ENCODE data around the gene SRGAP3.

SRGAP3 gene

GRCh38 chr3:9249273-9250192 lies at the start of gene SRGAP3:
TSS of gene SRGAP3 (minus strand) at chr3:9249646. CDS start at chr3:9248951, 695 bp downstream.
- no peak for TF ChIP-seq EGR1 (IDR thresholded peaks at IDR 0.05)
- TF ChIP-seq ZBTB7A (IDR thresholded peaks at IDR 0.05; ENCODE audit: low read depth), result no peak
- TF ChIP-seq TAF1 (IDR thresholded peaks at IDR 0.05; ENCODE audit: low read depth), result 0 out of 2 replicates have a peak, but pooled peaks have one; percentile 23
- no peak for TF ChIP-seq TCF12 (IDR thresholded peaks at IDR 0.05; ENCODE audit: low read depth)
- TF ChIP-seq EP300 (IDR thresholded peaks at IDR 0.05; ENCODE audit: borderline replicate concordance), result no peak
- no peak for TF ChIP-seq USF1 (IDR thresholded peaks at IDR 0.05)
- no peak for TF ChIP-seq REST (IDR thresholded peaks at IDR 0.05; ENCODE audit: low read depth)
- TF ChIP-seq NFIC (IDR thresholded peaks at IDR 0.05), result no peak
- TF ChIP-seq RAD21 (IDR thresholded peaks at IDR 0.05; ENCODE audit: low read depth), result peak; percentile 40; the same call in 1 of the 2 replicates
- TF ChIP-seq CREB1 (IDR thresholded peaks at IDR 0.05; ENCODE audit: low read depth), result peak; percentile 63
- TF ChIP-seq CEBPB (IDR thresholded peaks at IDR 0.05), result no peak
- TF ChIP-seq, protein P1, sequence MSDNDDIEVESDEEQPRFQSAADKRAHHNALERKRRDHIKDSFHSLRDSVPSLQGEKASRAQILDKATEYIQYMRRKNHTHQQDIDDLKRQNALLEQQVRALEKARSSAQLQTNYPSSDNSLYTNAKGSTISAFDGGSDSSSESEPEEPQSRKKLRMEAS (IDR thresholded peaks at IDR 0.05), result 0 out of 2 replicates have a peak, but pooled peaks have one; percentile 52

- no peak for TF ChIP-seq EP300 (IDR thresholded peaks at IDR 0.05; ENCODE audit: borderline replicate concordance)
- TF ChIP-seq, protein P1 (IDR thresholded peaks at IDR 0.05), result no peak
- TF ChIP-seq EGR1 (IDR thresholded peaks at IDR 0.05), result no peak
- no peak for TF ChIP-seq TEAD4 (IDR thresholded peaks at IDR 0.05)
- TF ChIP-seq TAF1 (IDR thresholded peaks at IDR 0.05; ENCODE audit: low read depth), result no peak
- TF ChIP-seq NFIC (IDR thresholded peaks at IDR 0.05), result no peak
- TF ChIP-seq REST (IDR thresholded peaks at IDR 0.05; ENCODE audit: low read depth), result no peak
- no peak for TF ChIP-seq ZBTB7A (IDR thresholded peaks at IDR 0.05; ENCODE audit: low read depth)
- TF ChIP-seq YY1 (IDR thresholded peaks at IDR 0.05; ENCODE audit: low read depth), result no peak
- TF ChIP-seq RAD21 (IDR thresholded peaks at IDR 0.05; ENCODE audit: low read depth), result no peak
- TF ChIP-seq FOXM1 (IDR thresholded peaks at IDR 0.05; ENCODE audit: borderline replicate concordance, low read depth), result no peak
Observed at GRCh38 chr3:9298236-9298635, 48.8 kb upstream of the SRGAP3 start.

DNA sequence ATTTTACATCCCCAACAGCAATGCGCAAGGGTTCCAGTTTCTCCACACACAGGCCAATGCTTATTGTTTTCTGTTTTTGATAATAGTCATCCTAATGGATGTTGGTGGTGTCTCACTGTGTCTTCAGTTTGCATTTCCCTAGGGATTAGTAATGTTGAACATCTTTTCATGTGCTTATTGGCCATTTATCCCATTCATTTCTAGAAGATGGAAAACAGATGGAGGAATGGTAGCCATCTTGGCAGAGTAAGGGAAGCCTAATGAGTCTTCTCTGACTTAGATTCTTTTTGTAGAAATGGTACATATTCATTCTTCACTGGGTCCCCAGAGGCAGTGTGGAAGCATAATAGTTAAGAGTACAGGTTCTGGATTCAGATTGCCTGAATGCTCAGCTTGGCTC lies 46.8 kb upstream of the SRGAP3 start:
- TF ChIP-seq EGR1 (IDR thresholded peaks at IDR 0.05) (no peak), USF1 (IDR thresholded peaks at IDR 0.05) (no peak), EP300 (IDR thresholded peaks at IDR 0.05; ENCODE audit: borderline replicate concordance) (no peak), TCF12 (IDR thresholded peaks at IDR 0.05; ENCODE audit: low read depth) (no peak), RAD21 (IDR thresholded peaks at IDR 0.05; ENCODE audit: low read depth) (no peak), REST (IDR thresholded peaks at IDR 0.05; ENCODE audit: low read depth) (no peak), NFIC (IDR thresholded peaks at IDR 0.05) (no peak), TEAD4 (IDR thresholded peaks at IDR 0.05) (no peak), ZBTB7A (IDR thresholded peaks at IDR 0.05; ENCODE audit: low read depth) (no peak), FOXM1 (IDR thresholded peaks at IDR 0.05; ENCODE audit: borderline replicate concordance, low read depth) (no peak), CEBPB (IDR thresholded peaks at IDR 0.05) (no peak)
- TF ChIP-seq, protein P1 (IDR thresholded peaks at IDR 0.05), result no peak

GRCh38 chr3:9295007-9295406 lies 45.6 kb upstream of the SRGAP3 start:
- no peak for TF ChIP-seq TEAD4 (IDR thresholded peaks at IDR 0.05)
- TF ChIP-seq ZBTB7A (IDR thresholded peaks at IDR 0.05; ENCODE audit: low read depth), result no peak
- no peak for TF ChIP-seq CEBPB (IDR thresholded peaks at IDR 0.05)
- TF ChIP-seq REST (IDR thresholded peaks at IDR 0.05; ENCODE audit: low read depth), result no peak
- TF ChIP-seq FOXM1 (IDR thresholded peaks at IDR 0.05; ENCODE audit: borderline replicate concordance, low read depth), result no peak
- no peak for TF ChIP-seq YY1 (IDR thresholded peaks at IDR 0.05; ENCODE audit: low read depth)
- no peak for TF ChIP-seq TAF1 (IDR thresholded peaks at IDR 0.05; ENCODE audit: low read depth)
- no peak for TF ChIP-seq EGR1 (IDR thresholded peaks at IDR 0.05)
- TF ChIP-seq EP300 (IDR thresholded peaks at IDR 0.05; ENCODE audit: borderline replicate concordance), result no peak
